ENCODE results near the gene CDK2.
A peak's percentile ranks its signal among the peaks of the same experiment; 100 is the strongest.

The CDK2 gene

DNA sequence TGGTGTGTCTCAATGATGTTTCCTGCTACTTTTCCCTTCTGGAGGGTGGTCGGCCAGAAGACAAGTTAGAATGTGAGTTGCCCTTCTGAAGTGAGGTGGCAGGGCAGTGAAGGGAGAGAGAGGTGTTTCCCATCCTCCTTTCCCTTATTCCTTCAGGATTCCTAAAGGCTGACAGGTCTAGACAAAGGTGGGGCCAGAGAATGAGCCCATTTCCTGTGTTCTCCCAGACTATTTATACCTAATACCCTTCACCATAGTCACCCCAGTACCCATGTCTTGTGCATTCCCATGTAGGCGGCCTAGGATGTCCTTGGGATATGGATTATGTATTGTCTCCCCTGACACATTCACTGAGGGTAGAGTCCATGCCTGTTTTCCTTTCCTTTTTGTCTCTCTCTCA lies 28.6 kb upstream of the CDK2 start:
- DNase-seq (ENCODE audit: low read depth in 2 of 2), result no peak

DNA sequence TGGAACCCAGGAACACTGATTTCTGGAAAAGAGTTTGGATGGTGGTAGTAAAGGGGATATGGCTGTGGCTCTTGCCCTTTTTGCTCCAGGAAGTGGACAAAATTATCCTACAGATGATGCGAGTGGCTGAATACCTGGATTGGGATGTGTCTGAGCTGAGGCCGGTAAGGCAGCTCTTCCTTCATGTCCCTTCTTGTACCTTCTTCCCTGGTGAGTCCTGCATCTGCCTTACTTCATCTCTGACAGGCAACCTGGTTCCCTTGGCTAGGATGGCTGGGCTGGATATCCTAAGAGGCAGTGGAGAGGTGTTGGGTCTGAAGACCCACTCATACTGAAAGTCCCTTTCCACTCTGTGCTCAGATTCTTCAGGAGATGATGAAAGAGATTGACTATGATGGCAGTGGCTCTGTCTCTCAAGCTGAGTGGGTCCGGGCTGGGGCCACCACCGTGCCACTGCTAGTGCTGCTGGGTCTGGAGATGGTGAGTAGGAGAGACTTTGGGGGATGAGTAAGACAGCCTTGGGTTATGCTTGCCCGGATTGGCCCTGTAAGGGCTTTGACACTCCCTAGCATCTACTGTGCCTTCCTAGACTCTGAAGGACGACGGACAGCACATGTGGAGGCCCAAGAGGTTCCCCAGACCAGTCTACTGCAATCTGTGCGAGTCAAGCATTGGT lies 27.7 kb upstream of the CDK2 start:
- DNase-seq (ENCODE audit: low read depth in 2 of 2), result no peak

DNA sequence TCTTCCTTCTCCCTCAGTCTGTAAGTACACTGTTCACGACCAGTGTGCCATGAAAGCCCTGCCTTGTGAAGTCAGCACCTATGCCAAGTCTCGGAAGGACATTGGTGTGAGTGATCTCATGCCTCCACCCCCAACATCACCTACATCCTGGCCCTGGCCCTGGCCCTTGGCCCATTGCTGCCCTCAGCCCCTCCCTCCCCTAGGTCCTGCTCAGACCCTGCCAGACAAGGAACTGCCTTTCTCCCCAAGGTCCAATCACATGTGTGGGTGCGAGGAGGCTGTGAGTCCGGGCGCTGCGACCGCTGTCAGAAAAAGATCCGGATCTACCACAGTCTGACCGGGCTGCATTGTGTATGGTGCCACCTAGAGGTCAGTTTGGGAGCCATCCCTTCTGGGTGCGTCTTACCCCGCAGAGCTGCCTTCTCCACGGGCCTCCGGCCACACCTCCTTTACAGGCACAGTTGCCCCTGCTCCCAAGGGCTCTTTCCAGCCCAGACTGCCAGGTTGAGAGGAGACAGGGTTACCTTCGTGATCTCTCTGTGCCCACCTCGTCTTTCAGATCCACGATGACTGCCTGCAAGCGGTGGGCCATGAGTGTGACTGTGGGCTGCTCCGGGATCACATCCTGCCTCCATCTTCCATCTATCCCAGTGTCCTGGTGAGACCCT lies 26.4 kb upstream of the CDK2 start:
- peak; percentile 56 to 71 for DNase-seq (ENCODE audit: low read depth in 2 of 2)

DNA sequence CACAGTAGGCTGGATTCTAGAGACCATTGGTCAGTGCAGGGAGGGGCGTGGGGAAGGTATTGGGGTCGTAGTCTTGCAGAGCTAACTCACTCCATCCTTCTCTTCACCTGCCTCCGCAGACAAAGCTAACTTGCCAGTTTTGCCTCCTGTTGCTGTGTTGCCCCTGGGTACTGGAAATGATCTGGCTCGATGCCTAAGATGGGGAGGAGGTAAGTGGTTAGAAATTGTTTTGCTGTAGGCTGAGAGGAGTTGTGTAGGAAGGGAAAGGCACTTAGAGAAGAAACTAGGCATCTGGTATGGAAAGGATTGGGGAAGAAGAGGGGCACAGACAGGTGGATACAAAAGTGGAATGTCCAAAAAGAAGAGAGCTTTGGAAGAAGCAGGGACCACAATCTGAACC lies 24.6 kb upstream of the CDK2 start:
- no peak for DNase-seq (ENCODE audit: low read depth in 2 of 2)

DNA sequence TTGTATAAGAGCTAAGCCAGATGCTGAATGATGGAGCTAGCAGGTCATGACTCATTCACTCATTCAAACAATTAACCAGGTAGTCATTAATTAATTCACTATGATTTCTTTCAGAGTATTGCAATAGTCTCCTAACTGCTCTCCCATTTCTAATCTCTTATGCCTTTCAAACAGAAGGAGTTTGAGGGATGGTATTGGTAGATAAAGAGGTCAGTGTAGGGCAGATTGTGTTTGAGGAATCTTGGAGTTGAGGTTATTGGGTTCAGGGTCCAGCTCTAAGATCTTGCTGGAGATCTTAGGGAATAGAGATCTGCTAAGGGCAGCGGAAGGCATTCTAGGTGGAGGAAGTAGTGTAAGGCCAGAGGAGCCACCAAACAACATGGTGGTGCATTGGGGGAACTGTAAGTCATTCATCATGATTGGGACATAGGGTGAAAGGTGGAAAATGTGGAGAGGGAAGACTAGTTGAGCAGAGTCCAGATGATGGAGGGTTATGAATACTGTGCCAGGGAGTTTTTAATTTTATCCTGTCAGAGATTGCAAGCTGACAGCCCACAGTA lies 24.0 kb upstream of the CDK2 start:
- DNase-seq (ENCODE audit: low read depth in 2 of 2), result no peak

DNA sequence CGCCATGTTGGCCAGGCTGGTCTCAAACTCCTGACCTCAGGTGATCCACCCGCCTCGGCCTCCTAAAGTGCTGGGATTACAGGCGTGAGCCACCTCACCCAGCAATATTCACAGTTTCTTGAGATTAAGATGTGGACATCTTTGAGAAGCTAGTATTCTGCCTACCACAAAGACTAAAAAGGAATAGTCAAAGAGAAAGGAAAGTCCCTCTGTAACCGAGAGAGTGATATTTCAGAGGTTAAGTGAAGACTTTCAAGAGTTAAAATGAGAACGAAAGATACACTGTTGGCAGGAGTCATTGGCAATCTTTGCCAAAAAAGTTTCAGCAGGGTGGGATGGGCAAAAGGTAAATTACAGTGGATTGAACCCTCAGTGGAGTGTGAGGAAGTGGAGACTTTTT lies 20.1 kb upstream of the CDK2 start:
- no peak for DNase-seq (ENCODE audit: low read depth in 2 of 2)

DNA sequence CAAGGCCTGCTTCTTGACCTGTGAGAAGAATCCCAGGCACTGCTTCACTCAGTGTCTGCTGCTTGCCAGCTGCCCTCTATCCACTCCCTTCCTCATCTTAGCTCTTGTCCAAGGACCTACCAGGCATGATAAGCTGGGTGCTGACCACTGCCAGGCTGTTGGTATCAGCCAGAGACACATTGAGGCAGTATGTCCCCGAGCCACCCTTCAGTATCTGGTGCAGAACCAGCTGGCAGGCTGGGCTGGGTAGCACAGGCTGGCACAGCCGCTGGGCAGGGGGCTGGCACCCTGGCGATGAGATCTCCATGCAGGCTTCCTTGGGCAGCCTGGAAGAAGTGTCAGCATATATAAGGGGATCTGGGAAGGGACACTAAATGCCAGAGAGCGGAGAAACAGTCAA lies 11.3 kb upstream of the CDK2 start:
- DNase-seq (ENCODE audit: low read depth in 2 of 2), result no peak

DNA sequence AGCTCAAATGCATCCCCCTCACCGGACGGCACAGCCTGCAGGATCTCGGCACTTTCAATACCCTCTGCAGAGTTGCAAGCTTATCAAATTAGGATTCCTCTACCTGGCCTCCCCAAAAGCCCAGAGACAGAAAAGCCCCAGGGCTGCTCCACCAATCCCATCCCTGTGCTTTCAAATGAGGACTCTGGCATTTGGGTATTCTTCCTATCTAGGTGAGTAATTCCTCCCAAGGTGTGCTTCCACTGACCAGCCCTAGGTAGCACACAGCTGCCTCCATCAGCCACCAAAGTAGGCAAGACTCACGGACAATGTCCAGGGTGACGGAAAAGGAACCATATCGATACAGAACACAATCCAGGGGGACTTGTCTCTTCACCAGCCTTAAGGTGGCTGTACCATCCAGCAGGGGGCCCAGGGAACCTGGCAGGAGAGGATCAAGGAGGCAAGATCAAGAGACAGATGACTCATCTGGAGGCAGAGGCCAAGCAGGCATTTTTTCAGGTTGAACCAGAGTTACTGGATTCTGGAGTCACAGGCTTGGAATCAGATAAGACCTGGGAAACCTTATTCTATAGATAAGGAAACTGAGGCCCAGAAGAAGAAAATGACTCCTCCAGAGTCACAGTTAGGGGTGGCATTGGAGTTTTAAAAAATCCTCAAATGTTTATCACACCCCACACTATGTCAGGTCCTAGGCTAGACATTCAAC lies 10.7 kb upstream of the CDK2 start:
- DNase-seq (ENCODE audit: low read depth in 2 of 2), result no peak

DNA sequence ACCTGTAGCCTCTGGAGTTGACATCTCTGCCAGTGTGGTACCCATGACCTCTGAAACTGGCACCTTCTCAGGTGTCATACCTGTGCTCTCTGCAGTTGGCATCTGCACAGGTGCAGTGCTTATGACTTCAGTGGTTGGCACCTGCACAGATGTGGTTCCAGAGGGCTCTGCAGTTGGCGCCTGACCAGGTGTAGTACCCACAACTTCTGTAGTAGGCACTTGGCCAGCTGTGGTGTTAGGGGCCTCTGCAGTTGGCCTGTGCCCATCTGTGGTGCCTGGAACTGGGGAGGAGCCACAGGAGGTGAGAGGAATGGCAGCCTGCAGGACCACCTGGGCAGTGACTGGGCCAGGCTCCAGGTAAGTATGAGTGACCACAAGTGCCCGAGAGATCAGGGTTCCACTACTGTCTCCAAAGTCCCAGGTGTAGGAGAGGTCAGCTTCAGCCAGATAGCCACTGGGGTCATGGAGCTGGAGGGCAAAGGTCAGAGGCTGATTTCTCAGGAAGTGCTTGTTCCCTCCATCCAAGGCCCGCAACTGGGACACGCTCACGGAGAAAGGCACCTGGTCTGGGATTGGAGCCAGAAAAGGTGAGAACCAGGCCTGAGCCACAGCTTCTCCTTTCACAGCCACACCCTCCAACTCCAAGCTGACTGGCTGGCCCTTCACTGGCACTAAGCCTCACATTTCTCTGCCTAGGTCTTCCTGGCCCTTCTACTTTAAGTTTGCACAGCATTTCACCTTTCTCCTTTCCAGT lies 9.3 kb upstream of the CDK2 start:
- no peak for DNase-seq (ENCODE audit: low read depth in 2 of 2)

DNA sequence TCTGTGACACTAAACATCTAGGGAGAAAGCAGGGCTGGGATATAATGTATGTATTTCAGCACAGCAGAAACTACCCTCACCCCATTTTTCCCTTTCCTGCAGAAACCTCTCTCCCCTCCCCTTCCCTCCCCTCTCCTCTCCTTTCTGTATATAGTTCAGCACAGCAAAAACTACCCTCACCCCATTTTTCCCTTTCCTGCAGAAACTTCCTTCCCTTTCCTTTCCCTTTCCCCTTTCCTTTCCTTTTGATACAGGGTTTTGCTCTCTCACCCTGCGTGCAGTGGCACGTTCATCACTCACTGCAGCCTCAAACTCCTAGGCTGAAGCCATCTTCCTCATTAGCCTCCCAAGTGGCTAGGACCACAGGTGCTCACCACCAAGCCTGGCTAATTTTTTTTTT lies 2.9 kb upstream of the CDK2 start:
- DNase-seq (ENCODE audit: low read depth in 2 of 2), result no peak

DNA sequence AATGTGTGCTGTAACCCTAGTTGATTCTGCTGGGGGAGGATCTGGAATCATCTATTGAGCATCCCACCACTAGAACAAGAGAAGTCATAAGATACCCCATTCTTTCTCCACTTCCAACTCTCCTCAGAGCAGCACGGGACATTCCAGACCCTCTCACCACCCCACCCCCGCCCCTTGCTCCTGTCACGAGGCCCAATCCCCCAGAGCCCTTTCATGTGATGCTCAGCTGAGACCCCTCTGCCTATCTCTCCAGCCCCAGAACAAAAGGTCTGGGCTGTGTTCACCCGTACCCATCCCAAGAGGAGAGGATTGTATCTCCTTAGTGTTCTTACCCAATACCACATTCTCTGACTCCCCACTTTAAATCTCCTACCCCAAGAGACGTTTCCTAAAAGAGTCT lies 1.4 kb upstream of the CDK2 start:
- no peak for DNase-seq (ENCODE audit: low read depth in 2 of 2)

DNA sequence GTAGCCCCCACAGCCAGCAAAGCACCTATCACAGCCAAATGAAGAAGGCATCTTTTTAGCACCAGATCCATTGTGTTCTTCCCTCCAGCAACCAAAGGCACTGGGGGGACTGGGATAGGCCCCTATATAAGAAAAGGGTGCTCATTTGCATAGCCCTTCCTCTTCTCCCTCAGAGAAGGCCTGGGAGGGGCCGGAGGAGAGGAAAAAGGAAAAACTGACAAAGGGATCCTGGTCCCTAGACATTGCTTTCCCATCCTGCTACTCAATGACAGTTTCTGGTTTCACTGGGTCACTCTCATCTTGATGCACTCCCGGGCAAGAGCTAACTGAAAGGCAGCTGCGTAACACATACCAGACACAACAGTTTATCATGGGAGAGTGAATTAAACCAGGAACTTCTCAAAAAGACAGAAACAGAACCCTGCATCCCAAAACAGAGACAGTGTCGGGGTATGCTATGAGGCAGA lies 656 bp upstream of the CDK2 start, which contains the start of gene PMEL:
Gene PMEL, minus strand, starts transcription at position 102 of the 467 bp plus-strand sequence. Its CDS starts 31 bp downstream, at position 71.
- DNase-seq (ENCODE audit: low read depth in 2 of 2), result no peak

DNA sequence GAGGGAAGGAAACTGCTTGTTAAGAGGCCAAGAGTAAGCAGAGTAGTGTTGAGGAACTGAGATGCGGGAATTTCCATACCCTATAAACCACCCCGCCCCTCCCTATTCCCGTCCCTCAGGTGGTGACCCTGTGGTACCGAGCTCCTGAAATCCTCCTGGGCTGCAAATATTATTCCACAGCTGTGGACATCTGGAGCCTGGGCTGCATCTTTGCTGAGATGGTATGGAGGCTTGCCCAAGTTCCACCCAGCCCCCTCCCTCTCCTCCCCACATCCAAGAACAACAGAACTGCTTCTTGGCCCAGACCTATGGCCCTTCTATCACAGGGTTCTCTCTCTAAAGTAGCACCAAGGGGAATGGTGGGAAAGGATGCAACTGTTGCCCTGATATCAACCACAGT lies 2.7 kb downstream of the CDK2 start:
- DNase-seq (ENCODE audit: low read depth in 2 of 2), result no peak

DNA sequence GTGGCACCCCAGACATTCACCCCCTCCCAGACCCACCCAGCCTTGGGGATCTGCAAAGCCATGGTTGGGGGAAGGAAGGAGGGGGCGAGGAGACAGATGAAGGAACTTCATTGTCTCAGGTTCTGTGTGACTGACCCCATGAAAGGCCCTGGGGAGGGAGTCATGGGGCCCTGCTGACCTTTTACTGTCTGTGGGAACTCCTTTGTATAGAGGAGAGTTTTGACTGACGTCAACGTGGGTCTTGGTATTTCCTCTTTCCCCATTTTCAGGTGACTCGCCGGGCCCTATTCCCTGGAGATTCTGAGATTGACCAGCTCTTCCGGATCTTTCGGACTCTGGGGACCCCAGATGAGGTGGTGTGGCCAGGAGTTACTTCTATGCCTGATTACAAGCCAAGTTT lies 4.1 kb downstream of the CDK2 start:
- no peak for DNase-seq (ENCODE audit: low read depth in 2 of 2)

DNA sequence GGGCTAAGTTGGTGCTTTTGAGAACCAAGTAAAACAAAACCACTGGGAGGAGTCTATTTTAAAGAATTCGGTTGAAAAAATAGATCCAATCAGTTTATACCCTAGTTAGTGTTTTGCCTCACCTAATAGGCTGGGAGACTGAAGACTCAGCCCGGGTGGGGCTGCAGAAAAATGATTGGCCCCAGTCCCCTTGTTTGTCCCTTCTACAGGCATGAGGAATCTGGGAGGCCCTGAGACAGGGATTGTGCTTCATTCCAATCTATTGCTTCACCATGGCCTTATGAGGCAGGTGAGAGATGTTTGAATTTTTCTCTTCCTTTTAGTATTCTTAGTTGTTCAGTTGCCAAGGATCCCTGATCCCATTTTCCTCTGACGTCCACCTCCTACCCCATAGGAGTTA lies 5.4 kb downstream of the CDK2 start:
- DNase-seq (ENCODE audit: low read depth in 2 of 2), result no peak

DNA sequence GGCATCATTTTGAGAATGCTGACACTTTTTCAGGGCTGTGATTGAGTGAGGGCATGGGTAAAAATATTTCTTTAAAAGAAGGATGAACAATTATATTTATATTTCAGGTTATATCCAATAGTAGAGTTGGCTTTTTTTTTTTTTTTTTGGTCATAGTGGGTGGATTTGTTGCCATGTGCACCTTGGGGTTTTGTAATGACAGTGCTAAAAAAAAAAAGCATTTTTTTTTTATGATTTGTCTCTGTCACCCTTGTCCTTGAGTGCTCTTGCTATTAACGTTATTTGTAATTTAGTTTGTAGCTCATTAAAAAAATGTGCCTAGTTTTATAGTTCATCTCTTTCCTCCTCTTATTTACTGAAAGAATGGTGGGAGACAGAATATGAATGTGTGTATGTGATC lies 5.8 kb downstream of the CDK2 start:
- DNase-seq (ENCODE audit: low read depth in 2 of 2), result no peak

DNA sequence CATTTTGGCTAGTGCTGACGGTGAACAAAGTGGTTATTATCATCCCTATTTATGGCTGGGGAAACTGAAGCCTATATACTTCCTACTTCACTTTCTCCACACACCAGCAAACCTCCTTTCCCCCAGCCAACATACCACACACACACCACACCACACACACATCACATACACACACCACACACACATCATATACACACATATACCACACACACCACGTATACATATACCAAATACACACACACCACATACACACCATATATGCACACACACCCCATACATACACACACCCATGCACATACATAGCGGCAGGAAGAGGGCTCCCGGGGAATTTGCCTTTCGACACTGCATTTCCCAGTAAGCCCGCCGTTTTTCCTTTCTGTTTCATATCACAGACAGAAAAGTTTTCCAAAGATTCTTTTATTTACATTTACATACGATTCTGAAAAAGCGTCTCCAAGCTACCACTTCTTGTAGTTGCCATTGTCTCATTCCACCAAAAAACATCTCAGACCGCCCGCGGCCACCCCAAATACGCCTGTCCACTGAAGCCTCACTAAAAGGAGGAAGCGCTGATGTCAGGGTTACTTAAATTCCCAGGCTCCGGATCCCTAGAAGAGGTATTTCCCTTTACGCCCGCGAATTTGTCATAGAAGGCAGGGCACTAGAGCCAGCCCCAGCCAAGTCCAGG lies 6.4 kb downstream of the CDK2 start:
- DNase-seq (ENCODE audit: low read depth in 2 of 2), result no peak

DNA sequence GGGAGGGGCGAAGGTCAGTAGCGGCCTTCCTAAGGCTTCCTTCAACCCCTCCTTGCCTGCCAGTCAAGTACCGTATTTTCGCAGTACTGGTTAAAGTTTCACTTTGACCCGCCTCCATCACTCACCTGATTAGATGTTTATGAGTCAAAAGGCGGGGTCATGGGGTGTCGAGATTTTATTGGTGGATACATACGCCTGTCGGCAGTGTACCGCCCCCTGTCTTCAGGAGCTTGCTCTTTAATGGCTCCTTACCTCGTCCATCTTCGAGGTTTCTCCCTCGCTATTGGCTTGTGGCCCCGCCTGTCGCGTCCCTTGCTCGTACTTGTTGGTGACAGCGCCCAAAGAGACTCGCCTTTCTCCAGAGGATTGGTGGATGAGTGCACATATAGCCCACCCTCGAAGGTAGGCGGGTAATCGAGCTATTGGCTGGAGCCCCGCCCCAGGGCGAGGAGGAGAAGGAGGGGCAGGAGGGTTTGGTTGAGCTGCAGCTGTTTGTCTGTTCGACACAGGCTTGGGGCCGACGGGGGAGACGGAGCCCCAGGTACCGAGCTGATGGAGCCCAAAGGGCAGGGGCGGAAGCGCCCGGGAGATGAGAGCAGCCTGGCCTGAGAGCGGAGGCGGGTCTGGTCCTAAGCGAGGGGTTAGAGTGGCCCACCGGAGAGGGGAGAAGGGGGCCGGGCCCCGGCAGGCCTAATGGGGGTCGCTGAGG lies 7.1 kb downstream of the CDK2 start, which contains the start of gene RAB5B:
Gene RAB5B, plus strand, starts transcription at position 480 of the 709 bp plus-strand sequence. CDS start 12,883 bp downstream, outside the sequence.
- peak; percentile 94 to 98 for DNase-seq (ENCODE audit: low read depth in 2 of 2)

DNA sequence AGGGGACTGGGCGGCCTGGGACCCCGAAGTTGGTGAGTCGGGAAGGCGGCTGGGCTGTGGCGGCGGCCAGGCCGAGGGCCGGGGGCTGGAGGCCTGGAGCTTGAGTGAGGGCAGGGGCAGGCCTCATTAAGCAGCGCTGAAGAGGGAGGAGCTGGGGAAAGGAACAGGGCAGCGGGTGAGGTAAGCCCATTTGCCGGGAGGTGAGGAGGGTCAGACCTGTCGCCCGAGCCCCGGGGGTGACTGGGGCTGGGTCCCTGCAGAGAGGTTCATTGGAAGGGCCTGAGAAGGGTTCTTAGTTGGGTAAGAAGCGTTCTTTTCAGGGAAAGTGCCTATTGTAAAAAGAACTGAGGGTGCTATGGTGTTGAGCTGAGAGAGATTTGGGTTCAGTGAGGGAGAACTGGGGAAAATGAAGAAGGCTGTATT lies 7.7 kb downstream of the CDK2 start:
- DNase-seq (ENCODE audit: low read depth in 2 of 2), result no peak

DNA sequence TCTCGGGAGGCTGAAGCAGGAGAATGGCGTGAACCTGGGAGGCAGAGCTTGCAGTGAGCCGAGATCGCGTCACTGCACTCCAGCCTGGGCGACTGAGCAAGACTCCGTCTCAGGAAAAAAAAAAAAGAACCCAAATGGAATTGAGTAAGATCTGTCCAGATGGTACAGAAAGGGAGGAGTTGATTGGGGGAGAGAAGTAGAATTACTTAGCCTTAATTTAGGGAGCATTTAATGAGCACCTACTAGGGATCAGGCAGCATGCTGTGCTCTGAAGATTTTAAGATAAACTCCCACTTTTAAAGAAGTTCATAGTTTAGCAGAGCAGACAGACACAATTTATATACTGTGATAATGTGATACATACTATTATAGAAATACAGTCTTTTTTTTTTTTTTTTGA lies 11.8 kb downstream of the CDK2 start:
- no peak for DNase-seq (ENCODE audit: low read depth in 2 of 2)

All from stimulated activated CD8-positive, alpha-beta memory T cell treated with anti-CD3 and anti-CD28 coated beads, Interleukin-15, amount 100 ng/mL, for 4 hours (primary cell).